CD4-positive, alpha-beta T cell treated with Interleukin-6 at 100 ng/mL for 8 hours (primary cell): Measurements from ENCODE around the gene GNGT1.

Experiments
- DNase-seq: peaks from one replicate; pipeline ENCODE4 v3.0.0-alpha.2; 2020; ENCODE audit warnings: mixed read lengths, low spot score

Gene GNGT1

DNA sequence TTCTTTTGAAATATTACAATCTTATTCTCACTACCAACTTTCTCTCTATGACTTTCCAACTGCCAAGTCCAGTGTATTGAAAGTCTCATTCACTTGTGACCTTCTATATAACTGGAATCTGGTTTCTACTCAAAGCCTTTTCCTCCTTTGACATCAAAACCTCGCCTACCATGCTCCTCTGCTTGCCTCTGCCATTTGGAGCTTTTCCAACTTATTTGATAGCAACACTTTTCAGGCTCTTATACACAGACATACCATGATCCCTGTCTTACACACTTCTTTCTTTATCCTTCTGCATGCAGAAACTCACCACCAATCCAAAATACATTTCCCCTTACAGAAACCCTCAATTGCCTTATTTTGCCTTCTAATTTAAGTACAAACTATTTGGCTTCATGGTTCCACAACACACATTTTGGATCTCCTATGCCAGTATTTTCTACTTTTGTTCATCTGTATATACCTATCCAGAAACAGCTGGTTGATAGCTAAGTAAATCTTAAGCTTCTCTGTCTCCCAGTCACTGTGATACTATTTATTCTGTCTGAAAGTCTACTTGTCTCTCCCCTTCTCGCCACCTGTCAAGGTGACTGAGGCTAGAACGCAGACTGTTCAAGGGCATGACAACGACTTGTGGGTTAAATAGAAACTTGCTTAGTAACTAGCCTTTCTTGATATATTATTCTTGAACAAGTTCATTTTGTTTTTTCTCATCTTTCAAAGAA lies 37.6 kb downstream of the GNGT1 start:
- DNase-seq = no peak

DNA sequence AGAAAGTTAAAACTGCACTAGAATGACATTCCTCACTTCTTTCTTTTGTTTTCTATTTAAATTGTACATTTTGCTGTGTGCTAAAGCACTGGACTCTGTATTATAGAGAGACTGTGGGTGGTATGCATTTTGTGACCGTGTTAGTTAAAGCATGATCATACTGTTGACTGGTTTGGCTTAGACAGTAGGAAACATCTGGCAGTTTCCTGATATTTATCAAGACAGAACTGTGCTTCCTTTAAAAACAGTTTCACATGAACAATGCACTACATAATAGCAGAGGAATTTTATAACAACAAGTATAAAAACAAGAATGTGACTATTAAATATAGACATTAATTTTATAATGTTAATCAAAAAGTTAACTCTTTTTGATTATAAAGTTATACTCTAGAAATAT lies 38.3 kb downstream of the GNGT1 start:
- DNase-seq = no peak

DNA sequence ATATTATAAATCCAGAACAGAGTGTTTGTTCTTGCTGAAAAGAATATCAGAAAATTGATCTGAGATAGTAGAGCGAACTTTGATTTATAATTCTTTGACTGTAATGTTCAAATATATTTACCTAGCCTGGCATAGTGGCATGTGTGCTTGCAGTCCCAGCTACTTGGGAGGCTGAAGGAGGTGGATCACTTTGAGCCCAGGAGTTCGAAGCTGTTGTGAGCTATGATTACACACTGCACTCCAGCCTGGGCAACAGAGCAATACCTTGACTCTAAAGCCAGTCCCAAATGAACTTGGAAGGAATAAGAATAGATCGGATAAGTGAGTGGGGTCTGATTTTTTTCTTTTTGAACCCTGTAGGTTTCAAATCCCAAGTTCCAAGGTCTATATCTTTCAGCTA lies 38.7 kb downstream of the GNGT1 start:
- DNase-seq = no peak

- DNase-seq = no peak
Measured at GRCh38 chr7:93945756-93946535, 39.6 kb downstream of the GNGT1 start.

DNA sequence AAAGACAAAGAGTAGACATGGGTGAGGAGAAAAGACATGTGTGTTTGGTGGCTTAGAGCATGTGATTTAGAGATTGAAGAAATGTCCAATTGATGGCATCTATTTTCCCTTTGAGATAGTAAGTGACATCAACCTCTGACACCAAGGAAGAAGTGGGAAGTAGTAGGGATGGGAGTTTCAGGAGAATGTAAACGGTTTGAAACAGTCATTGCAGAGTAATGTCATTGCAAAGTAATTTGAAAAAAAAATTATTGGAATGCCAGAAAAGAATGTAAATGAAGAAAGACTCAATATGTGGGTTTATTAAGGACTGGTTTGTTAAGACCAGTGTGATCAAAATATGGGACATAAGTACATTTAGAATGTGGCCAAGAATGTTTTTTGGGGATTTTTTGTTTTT lies 41.7 kb downstream of the GNGT1 start:
- DNase-seq = no peak

GRCh38 chr7:93948873-93949272 lies 42.5 kb downstream of the GNGT1 start:
- no peak for DNase-seq

- DNase-seq = no peak
Measured at GRCh38 chr7:93949423-93949822, 43.1 kb downstream of the GNGT1 start.

- DNase-seq = no peak
Measured at GRCh38 chr7:93955304-93955703, 48.9 kb downstream of the GNGT1 start.

DNA sequence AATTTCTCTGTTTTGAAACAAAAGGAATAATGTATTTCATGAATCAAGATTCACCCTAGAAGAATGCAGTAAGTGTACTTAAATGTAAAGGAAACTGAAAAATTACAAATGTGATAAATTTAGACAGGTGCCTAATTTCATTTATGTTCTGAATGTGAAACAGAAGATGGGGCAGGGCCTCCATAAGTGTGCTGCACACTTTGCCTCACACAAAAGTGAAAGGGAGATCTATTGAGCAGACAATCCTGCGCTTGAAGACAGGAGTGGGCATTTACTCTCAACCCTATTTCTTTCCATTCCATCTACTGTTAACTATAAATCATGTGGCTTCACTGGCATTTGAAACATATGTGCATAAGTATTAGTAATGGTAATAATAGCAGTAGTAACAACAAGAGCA lies 51.4 kb downstream of the GNGT1 start:
- no peak for DNase-seq

DNA sequence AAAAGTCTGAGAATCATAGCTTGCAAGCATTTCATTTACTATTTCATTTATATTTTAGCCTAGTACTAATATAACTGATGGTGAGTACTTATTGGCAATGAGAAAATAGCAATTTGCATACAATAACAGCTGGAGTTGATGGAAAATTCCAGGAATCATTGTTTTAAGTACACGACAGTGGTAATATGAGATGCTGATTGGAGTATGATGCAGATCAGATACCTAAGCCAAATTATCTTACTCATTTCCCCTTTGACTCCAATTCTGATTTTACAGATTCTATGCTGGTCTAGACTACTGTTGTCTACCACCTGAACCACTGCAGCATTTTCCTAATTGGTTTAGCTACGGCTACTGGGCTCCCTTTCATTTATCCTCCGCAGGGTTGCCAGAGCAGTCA lies 51.8 kb downstream of the GNGT1 start:
- DNase-seq = no peak

GRCh38 chr7:93958651-93959050 lies 52.3 kb downstream of the GNGT1 start:
- DNase-seq = no peak
